ENCODE measurements around the gene OLFML2A. TPM values are rescaled to one million over a fixed set of nuclear protein-coding genes. Genes with fewer than 3 reads are reported as not detected.

The OLFML2A gene
- total and polyA plus RNA-seq, 2 of the 4 experiments (the other 2 are of a cell fraction): 2.0 to 5.9 TPM

DNA sequence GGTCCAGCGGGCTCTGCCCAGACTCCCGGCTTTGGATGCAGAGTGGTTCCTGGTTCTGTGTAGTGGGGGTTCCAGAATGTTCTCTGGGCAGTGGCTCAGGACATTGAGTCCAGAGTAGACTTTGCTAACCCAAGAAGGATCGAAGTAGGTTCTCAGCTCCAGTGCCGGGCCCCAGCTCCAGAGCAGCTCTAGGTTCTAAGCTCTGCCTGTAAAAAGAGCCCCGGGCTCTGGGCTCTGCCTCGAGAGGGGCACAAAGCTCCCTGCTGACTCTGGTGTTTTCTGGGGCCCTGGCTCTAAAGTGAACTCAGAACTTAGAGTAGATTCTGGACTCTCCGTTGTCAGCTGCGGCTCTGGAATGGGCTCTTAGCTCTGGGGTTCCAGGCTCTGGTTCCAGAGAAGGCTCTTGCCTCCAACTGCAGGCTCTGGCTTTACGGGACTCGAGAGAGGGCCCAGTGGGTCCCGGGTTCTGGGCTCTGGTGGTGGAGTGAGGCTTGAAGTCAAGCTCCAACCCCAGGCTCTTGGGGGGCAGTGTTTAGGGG is 76.7 kb downstream of the OLFML2A start:
- Histone ChIP-seq H2BK120ac (ENCODE audit: low read depth, low read length) (no peak overlapping the region), H3K79me1 (ENCODE audit: low read depth in 1 of 2, low read length in 2 of 2) (peaks cover 0 to 13% of the 10 kb centered on the region in 2 experiments; a peak in 2 of 4 replicates), H3K4ac (ENCODE audit: low read depth, low read length) (no peak overlapping the region), H3K9ac (ENCODE audit: low read depth, low read length) (no peak overlapping the region), H3K18ac (ENCODE audit: low read depth, low read length) (no peak overlapping the region), H4K8ac (ENCODE audit: low read depth in 2 of 2, low read length in 2 of 2) (no peak overlapping the region), H3K23ac (ENCODE audit: low read depth, low read length) (no peak overlapping the region), H2BK15ac (ENCODE audit: low read depth, low read length) (no peak overlapping the region), H3K27ac (ENCODE audit: insufficient read depth, low read length) (no peak overlapping the region), H3K4me3 (ENCODE audit: insufficient read depth, low read depth, low read length) (no peak overlapping the region), H4K91ac (ENCODE audit: insufficient read depth, low read depth, low read length) (no peak overlapping the region), H3K4me1 (ENCODE audit: control insufficient read depth, insufficient read depth, low read length) (no peaks in the 10 kb centered on the region), H3K9me1 (ENCODE audit: insufficient read depth, low read length) (no peaks in the 10 kb centered on the region), H4K20me1 (ENCODE audit: insufficient read depth, low read length) (peaks cover 31% of the 10 kb centered on the region), H2AFZ (replicated peaks; ENCODE audit: low read length, poor library complexity) (peak overlapping the region; percentile 100), H3K9me3 (ENCODE audit: control insufficient read depth, insufficient read depth, low read length) (no peaks in the 10 kb centered on the region), H3K27me3 (ENCODE audit: control insufficient read depth, insufficient read depth, low read length) (no peaks in the 10 kb centered on the region), H2AK5ac (ENCODE audit: low read depth, low read length) (no peak overlapping the region), H3K14ac (replicated peaks; ENCODE audit: low read depth, low read length) (no peak overlapping the region), H2AK9ac (replicated peaks; ENCODE audit: low read depth, low read length, poor library complexity) (peak overlapping the region; percentile 96), H2BK5ac (ENCODE audit: low read depth, low read length, poor library complexity, severe bottlenecking) (no peak overlapping the region), H4K5ac (ENCODE audit: low read depth, low read length) (no peak overlapping the region), H3K36me3 (ENCODE audit: control insufficient read depth, insufficient read depth, low read length) (peaks cover 24% of the 10 kb centered on the region), H3K56ac (ENCODE audit: extremely low read depth, insufficient read depth, low read length) (no peak overlapping the region), H2BK20ac (ENCODE audit: low read depth, low read length) (no peak overlapping the region), H3K4me2 (ENCODE audit: low read depth, low read length) (no peak overlapping the region)
- 51% methylated on average over 3 of the region's 11 CpGs; no CpG with 5 or more reads in 1 of the 2 experiments for WGBS, 2 experiments (ENCODE audit: extremely low coverage in 2 of 2, insufficient read length in 1 of 2)
- DNase-seq (no peak), ATAC-seq (ENCODE audit: low read depth) (no peak; the same call in 1 of the 2 replicates)
- dilution Hi-C loops (cut with HindIII; ENCODE audit: low sequenced_read_pairs, unreplicated experiment): no loop called here
- CTCF ChIA-PET: interaction anchor here (0.6 to 5.7 kb wide), 11 partner anchors 11 to 524 kb away, joined by 3 to 165 read pairs (median 9); partner anchors contain the start of genes NR6A1 and OLFML2A
- intact Hi-C loops (cut with micrococcal nuclease): loop anchor here (1.0 to 10.0 kb wide), 4 partner anchors 41 to 239 kb away; no protein-coding TSS in a partner anchor
- in situ Hi-C loops (cut with MboI; ENCODE audit: low sequenced_read_pairs): loop anchor here (5.0 kb wide), 1 partner anchor 81 kb away; the partner anchor contains the start of gene NR6A1
- no peak for TF ChIP-seq FOS (IDR thresholded peaks at IDR 0.05; ENCODE audit: low read depth, low read length)
- BruUV-seq (replicated peaks): no TSS peak
- POLR2A ChIA-PET (ENCODE audit: unreplicated experiment): interaction anchor here (0.8 kb wide), 1 partner anchor 9 kb away, joined by 5 read pairs; no protein-coding TSS in a partner anchor
